A172 (cell line): ENCODE results near the gene MASP2. TPM values are rescaled to one million over a fixed set of nuclear protein-coding genes. Genes with fewer than 3 reads are reported as not detected.
"Not testable (repeated sequence)": the region's sequence is repeated elsewhere in the genome, so short reads cannot be mapped to it uniquely, and the experiment has no call there.

Experiments
- DNase-seq: peaks from one replicate; pipeline ENCODE4 v3.0.0-alpha.2; 2015; ENCODE audit warnings: low spot score
- total RNA-seq: library from RNA; depleted of rRNA; stranded (reverse); fragments of >200 nt; shearing (Covaris generic); gene quantifications from 2 replicates; pipeline ENCODE4 v1.2.3, GENCODE V29; 2014; rRNA removed

The MASP2 gene
- total RNA-seq, 1 experiment from 2014 or later, result 0.43 TPM

- DNase-seq, result no peak
Measured at GRCh38 chr1:10990828-10991227, 56.2 kb downstream of the MASP2 start.

- not testable (repeated sequence) for DNase-seq
Measured at GRCh38 chr1:10989920-10990516, 57.0 kb downstream of the MASP2 start.

- no peak for DNase-seq
Measured at GRCh38 chr1:10989095-10989494, 57.9 kb downstream of the MASP2 start.

GRCh38 chr1:10987840-10988417 lies 59.1 kb downstream of the MASP2 start:
- no peak for DNase-seq

DNA sequence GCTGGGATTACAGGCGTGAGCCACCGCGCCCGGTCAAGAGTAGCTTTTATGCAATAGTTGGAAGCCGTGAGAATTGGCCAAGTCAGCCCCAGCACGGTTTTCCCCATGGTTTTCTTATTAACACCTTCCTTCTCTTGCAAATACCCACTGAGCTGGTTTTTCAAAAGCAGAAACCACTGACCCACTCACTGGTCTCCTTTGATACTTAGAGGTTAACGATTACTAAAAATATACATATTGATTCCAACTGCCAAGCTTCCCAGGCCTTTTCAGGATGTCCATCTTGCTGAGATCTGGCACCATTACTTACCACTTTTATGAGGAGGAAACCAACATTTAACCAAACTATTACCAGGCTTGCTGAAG lies 60.5 kb downstream of the MASP2 start:
- no peak for DNase-seq

- DNase-seq, result no peak
Measured at GRCh38 chr1:10980841-10981727, 66.0 kb downstream of the MASP2 start.

DNA sequence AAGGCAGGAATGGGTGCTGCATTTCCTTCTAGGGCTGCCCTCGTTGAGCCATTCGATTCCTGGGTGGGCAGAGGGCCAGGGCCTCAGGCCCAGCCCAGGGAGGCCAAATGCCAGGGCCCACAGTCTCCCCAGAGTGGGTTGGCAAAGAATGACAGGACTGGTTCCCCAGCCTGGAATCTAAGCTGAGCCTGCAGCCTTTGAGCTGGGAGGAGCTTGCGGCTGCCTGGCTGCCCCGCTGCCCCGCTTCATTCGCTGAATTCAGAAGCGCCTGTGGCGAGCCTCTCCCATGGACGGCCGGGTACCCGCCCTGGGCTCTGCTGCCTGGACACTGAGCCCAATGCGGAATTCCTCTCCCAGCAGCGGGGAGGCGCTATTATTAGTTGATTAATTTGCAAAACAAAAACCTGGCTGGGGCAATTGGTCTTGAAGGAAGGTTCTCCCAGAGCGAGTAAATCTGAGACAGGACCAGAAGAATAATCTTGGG lies 66.9 kb downstream of the MASP2 start:
- peak; percentile 38 for DNase-seq

GRCh38 chr1:10979483-10979920 lies 67.5 kb downstream of the MASP2 start:
- DNase-seq, result no peak

DNA sequence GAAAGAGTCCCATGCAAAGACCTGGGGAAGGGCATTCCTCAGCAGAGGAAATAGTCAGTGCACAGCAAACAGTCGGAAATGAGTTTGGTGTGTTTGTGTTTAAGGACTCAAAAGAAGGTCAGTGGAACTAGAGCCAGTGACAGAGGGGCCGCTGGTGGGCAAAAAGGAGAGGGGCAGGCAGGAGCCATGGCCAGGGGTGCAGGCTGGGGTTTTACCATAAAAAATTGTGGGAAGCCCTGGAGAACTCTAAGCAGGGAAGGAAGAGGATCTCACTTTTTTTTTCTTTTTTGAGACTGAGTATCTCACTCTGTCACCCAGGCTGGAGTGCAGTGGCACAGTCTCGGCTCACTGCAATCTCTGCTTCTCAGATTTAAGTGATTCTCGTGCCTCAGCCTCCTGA lies 68.3 kb downstream of the MASP2 start:
- no peak for DNase-seq

Other genes starting within 250 kb of the MASP2 start
- gene TARDBP, start 34.6 kb downstream of the MASP2 start, total RNA-seq, result 37.9 and 71.2 TPM in 2 replicates
- gene SRM, start 12.8 kb upstream of the MASP2 start, total RNA-seq, result 28.2 and 28.4 TPM in 2 replicates
- gene EXOSC10, start 52.6 kb upstream of the MASP2 start, total RNA-seq, result 55.0 and 65.1 TPM in 2 replicates
- gene ANGPTL7, start 142.1 kb upstream of the MASP2 start, total RNA-seq, result 17.9 and 21.8 TPM in 2 replicates
- gene MTOR, start 215.3 kb upstream of the MASP2 start, total RNA-seq, result 20.6 and 27.7 TPM in 2 replicates
- gene UBIAD1, start 226.0 kb upstream of the MASP2 start, total RNA-seq, result 5.1 and 7.6 TPM in 2 replicates